GM18520 (cell line): ENCODE results near the gene FLAD1.
"Not testable (repeated sequence)": the region's sequence is repeated elsewhere in the genome, so short reads cannot be mapped to it uniquely, and the experiment has no call there.

ENCODE experiments used
- ATAC-seq: cut with Tn5 transposase; IDR thresholded peaks from one replicate; pipeline ENCODE4 v1.9.1; 2021; ENCODE audit not compliant: unreplicated experiment

The FLAD1 gene

GRCh38 chr1:154988058-154988954, 5.2 kb downstream of the FLAD1 start:
- no peak for ATAC-seq

- ATAC-seq, result no peak
Observed at GRCh38 chr1:154989195-154989860, 6.2 kb downstream of the FLAD1 start.

- no peak for ATAC-seq
Observed at GRCh38 chr1:154990276-154990675, 7.1 kb downstream of the FLAD1 start.

GRCh38 chr1:154992721-154993571, 9.8 kb downstream of the FLAD1 start:
- no peak for ATAC-seq

- no peak for ATAC-seq
Observed at GRCh38 chr1:154993572-154994268, 10.6 kb downstream of the FLAD1 start, which contains the start of gene LENEP. Gene LENEP, plus strand, starts transcription at chr1:154993586. Its CDS starts 22 bp downstream, at chr1:154993608.

- ATAC-seq, result no peak
Observed at GRCh38 chr1:154994269-154994587, 11.1 kb downstream of the FLAD1 start.

- no peak for ATAC-seq
Observed at GRCh38 chr1:154994591-154994990, 11.4 kb downstream of the FLAD1 start.

- ATAC-seq, result not testable (repeated sequence)
Observed at GRCh38 chr1:154995301-154995983, 12.3 kb downstream of the FLAD1 start.

- ATAC-seq, result no peak
Observed at GRCh38 chr1:154996966-154997701, 14.0 kb downstream of the FLAD1 start.

GRCh38 chr1:154998201-154998780, 15.1 kb downstream of the FLAD1 start:
- no peak for ATAC-seq

- no peak for ATAC-seq
Observed at GRCh38 chr1:154998818-154999570, 15.8 kb downstream of the FLAD1 start.

GRCh38 chr1:154999571-155000410, 16.6 kb downstream of the FLAD1 start:
- no peak for ATAC-seq

- ATAC-seq, result no peak
Observed at GRCh38 chr1:155000411-155000725, 17.2 kb downstream of the FLAD1 start.

- ATAC-seq, result peak; percentile 30
Observed at GRCh38 chr1:155000726-155001424, 17.7 kb downstream of the FLAD1 start.

- no peak for ATAC-seq
Observed at GRCh38 chr1:155001425-155001674, 18.2 kb downstream of the FLAD1 start.

- ATAC-seq, result peak; percentile 62
Observed at GRCh38 chr1:155001675-155002463, 18.7 kb downstream of the FLAD1 start.
